H1 (cell line): ENCODE data around the gene PPIP5K1. TPM values are rescaled to one million over a fixed set of nuclear protein-coding genes. Genes with fewer than 3 reads are reported as not detected.

Source experiments
- BRCA1 ChIP-seq: IDR thresholded peaks from 2 replicates; pipeline ENCODE4 v1.6.1; 2012; ENCODE audit warnings: low read depth, low read length, improper control_type of control experiment
- CHD7 ChIP-seq: fragments of 300-600 bp; sonication (generic); IDR thresholded peaks from 2 replicates; pipeline ENCODE4 v1.7.1; 2012; ENCODE audit warnings: low read length, moderate library complexity, mild to moderate bottlenecking, inconsistent platforms; ENCODE audit not compliant: insufficient replicate concordance
- GABPA ChIP-seq: IDR thresholded peaks from 2 replicates; pipeline ENCODE4 v1.6.1; 2011; ENCODE audit warnings: mild to moderate bottlenecking, low read length, moderate library complexity, borderline replicate concordance; ENCODE audit not compliant: insufficient read depth
- KDM4A ChIP-seq: IDR thresholded peaks from one replicate; pipeline ENCODE4 v1.7.1; 2012; ENCODE audit warnings: low read depth, mild to moderate bottlenecking, moderate library complexity, low read length, inconsistent platforms; ENCODE audit not compliant: severe bottlenecking
- KDM5A ChIP-seq: fragments of 200-600 bp; IDR thresholded peaks from 2 replicates; pipeline ENCODE4 v1.7.1; 2012; ENCODE audit warnings: mild to moderate bottlenecking, low read length, inconsistent platforms, mixed read lengths
- SAP30 ChIP-seq: fragments of 300-600 bp; sonication (generic); IDR thresholded peaks from 2 replicates; pipeline ENCODE4 v1.7.1; 2012; ENCODE audit warnings: low read length, moderate library complexity, mild to moderate bottlenecking, inconsistent platforms; ENCODE audit not compliant: insufficient read depth, insufficient replicate concordance
- SIN3A ChIP-seq, 2 experiments: IDR thresholded peaks in 1 of 2; conservative IDR thresholded peaks in 1 of 2; 2 replicates each; pipeline ENCODE4 v1.6.1; 2011 to 2012; ENCODE audit warnings: low read length in 2 of 2, improper control_type of control experiment in 1 of 2, low read depth in 1 of 2, mild to moderate bottlenecking in 1 of 2
- SP1 ChIP-seq: IDR thresholded peaks from 2 replicates; pipeline ENCODE4 v1.6.1; 2011; ENCODE audit warnings: low read depth, low read length
- SP4 ChIP-seq: IDR thresholded peaks from 2 replicates; pipeline ENCODE4 v1.6.1; 2012; ENCODE audit warnings: low read length, inconsistent platforms
- TEAD4 ChIP-seq: IDR thresholded peaks from 2 replicates; pipeline ENCODE4 v1.6.1; 2012; ENCODE audit warnings: low read depth, low read length, inconsistent platforms, mixed read lengths
- polyA plus RNA-seq, 7 experiments: library from polyadenylated mRNA; depleted of rRNA in 3 of 7; stranded (reverse) in 5 of 7; unstranded in 2 of 7; fragments of >200 nt in 5 of 7; fragments of 200-250 nt in 2 of 7; gene quantifications; 1 replicate in 5 of 7; 2 replicates in 1 of 7; 4 replicates in 1 of 7; pipeline versions ENCODE4 v1.2.1 to v1.2.3, GENCODE V29; 2011 to 2013; ENCODE audit warnings: missing spikeins in 2 of 7, mixed read lengths in 2 of 7
- total RNA-seq: library from RNA; stranded (reverse); fragmentation: NEBNext Ultra II Directional; extraction: Animal tissue kit (Norgen Biotek cat#: 25700); gene quantifications from 2 replicates; pipeline ENCODE4 v1.2.1, GENCODE V29; 2021

Gene PPIP5K1
- total and polyA plus RNA-seq, 2 of the 8 experiments (the other 6 are each of a cell fraction or from before 2014, with no cell fraction given), result 18.8 to 22.7 TPM

- TF ChIP-seq CHD7 (no peak), TEAD4 (no peak), SAP30 (no peak), SIN3A (conservative IDR thresholded peaks at IDR 0.05 in 1 of 2, IDR thresholded peaks at IDR 0.05 in 1 of 2; ENCODE audit: low read depth in 1 of 2, low read length in 2 of 2) (no peak), KDM4A (no peak), BRCA1 (no peak), SP1 (no peak), KDM5A (no peak), GABPA (no peak), SP4 (no peak)
Measured at GRCh38 chr15:43509660-43510199, 80.3 kb downstream of the PPIP5K1 start (continued).
